Measurements from ENCODE around the gene CHST9. TPM values are rescaled to one million over a fixed set of nuclear protein-coding genes. Genes with fewer than 3 reads are reported as not detected.

The CHST9 gene
- total and polyA plus RNA-seq, 10 of the 15 experiments (the other 5 are each of a cell fraction or from before 2014, with no cell fraction given): 0.34 TPM; not detected in 9

DNA sequence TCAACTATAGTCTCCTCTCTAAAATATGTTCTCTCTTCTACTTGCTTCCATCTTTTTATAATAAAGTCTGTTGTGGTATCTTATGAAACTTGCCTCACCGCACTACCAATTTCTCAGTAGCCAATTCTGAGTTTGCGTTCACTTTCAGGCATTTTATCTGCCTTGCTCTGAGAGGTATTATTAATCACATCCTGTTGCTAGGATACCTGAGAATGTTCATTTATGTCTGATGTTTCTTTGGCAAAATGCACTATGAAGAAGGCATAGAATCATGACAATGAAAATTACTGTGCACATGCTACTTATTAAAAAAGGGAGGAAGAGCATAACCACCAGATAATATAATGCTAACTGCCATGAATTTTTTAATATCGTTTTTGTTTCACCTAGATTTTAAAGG lies 130.2 kb downstream of the CHST9 start:
- ChIA-PET POLR2A (no interaction called here), SMC1A (ENCODE audit: uncharacterized antibody, unreplicated experiment) (no interaction called here), CTCF (no interaction called here), RAD21 (ENCODE audit: unreplicated experiment) (no interaction called here)
- ATAC-seq (no peak), FAIRE-seq (no peak), DNase-seq (ENCODE audit: low read depth, low spot score) (no peak)
- H3K27me3 ChIP-seq (replicated peaks in 1 of 2; ENCODE audit: control insufficient read depth in 2 of 2, insufficient read depth in 2 of 2, low read length in 1 of 2): no peaks in the 10 kb centered on the region
- peaks cover 2% of the 10 kb centered on the region; the same call in 1 of the 2 replicates for H4K20me1 ChIP-seq (ENCODE audit: control insufficient read depth, insufficient read depth)
- H3K36me3 ChIP-seq (ENCODE audit: control insufficient read depth in 2 of 2, insufficient read depth in 2 of 2, low read length in 1 of 2): no peaks in the 10 kb centered on the region
- H3K27ac ChIP-seq (ENCODE audit: control insufficient read depth, insufficient read depth): no peak overlapping the region
- no peaks in the 10 kb centered on the region for H3K4me1 ChIP-seq (ENCODE audit: control insufficient read depth, insufficient read depth, low read length)
- H2AFZ ChIP-seq (ENCODE audit: control insufficient read depth, low read depth, low read length): no peak overlapping the region
- no peak overlapping the region for H3K9ac ChIP-seq (ENCODE audit: control insufficient read depth, insufficient read depth, low read length)
- 33% methylated on average over 3 of the region's 3 CpGs for WGBS (ENCODE audit: insufficient coverage, insufficient replicate concordance, low lambda C conversion rate, missing lambda C conversion rate)
- in situ Hi-C loops (cut with MboI): no loop called here
- no peak overlapping the region for H3K4me3 ChIP-seq
- H3K4me2 ChIP-seq (ENCODE audit: control insufficient read depth, insufficient read depth): no peak overlapping the region
- TF ChIP-seq JUNB (IDR thresholded peaks at IDR 0.05) (no peak), SREBF1 (IDR thresholded peaks at IDR 0.05; ENCODE audit: low read length) (no peak), ZZZ3 (IDR thresholded peaks at IDR 0.05; ENCODE audit: control insufficient read depth, insufficient read length, low read depth) (no peak), MYC (IDR thresholded peaks at IDR 0.05; ENCODE audit: insufficient read depth, insufficient read length, insufficient replicate concordance, low read length, severe bottlenecking) (no peak), NFYA (IDR thresholded peaks at IDR 0.05; ENCODE audit: borderline replicate concordance, low read depth, low read length) (no peak), POLR2A (IDR thresholded peaks at IDR 0.05; ENCODE audit: low read depth, low read length) (no peak), BHLHE40 (IDR thresholded peaks at IDR 0.05; ENCODE audit: borderline replicate concordance in 1 of 2, low read depth in 2 of 2, low read length in 1 of 2) (no peak), RCOR1 (conservative IDR thresholded peaks at IDR 0.05; ENCODE audit: low read depth, low read length) (no peak), CBX3 (IDR thresholded peaks at IDR 0.05; ENCODE audit: borderline replicate concordance, low read depth) (no peak), GATAD2B (conservative IDR thresholded peaks at IDR 0.05; ENCODE audit: low read depth) (no peak), SREBF2 (IDR thresholded peaks at IDR 0.05; ENCODE audit: low read length) (no peak), BACH1 (IDR thresholded peaks at IDR 0.05; ENCODE audit: borderline replicate concordance) (no peak), HDGF (IDR thresholded peaks at IDR 0.05) (no peak)
- TF ChIP-seq, protein P1, sequence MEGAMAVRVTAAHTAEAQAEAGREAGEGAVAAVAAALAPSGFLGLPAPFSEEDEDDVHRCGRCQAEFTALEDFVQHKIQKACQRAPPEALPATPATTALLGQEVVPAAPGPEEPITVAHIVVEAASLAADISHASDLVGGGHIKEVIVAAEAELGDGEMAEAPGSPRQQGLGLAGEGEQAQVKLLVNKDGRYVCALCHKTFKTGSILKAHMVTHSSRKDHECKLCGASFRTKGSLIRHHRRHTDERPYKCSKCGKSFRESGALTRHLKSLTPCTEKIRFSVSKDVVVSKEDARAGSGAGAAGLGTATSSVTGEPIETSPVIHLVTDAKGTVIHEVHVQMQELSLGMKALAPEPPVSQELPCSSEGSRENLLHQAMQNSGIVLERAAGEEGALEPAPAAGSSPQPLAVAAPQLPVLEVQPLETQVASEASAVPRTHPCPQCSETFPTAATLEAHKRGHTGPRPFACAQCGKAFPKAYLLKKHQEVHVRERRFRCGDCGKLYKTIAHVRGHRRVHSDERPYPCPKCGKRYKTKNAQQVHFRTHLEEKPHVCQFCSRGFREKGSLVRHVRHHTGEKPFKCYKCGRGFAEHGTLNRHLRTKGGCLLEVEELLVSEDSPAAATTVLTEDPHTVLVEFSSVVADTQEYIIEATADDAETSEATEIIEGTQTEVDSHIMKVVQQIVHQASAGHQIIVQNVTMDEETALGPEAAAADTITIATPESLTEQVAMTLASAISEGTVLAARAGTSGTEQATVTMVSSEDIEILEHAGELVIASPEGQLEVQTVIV (IDR thresholded peaks at IDR 0.05; ENCODE audit: borderline replicate concordance, partially characterized antibody): no peak
- TF ChIP-seq, protein P2, sequence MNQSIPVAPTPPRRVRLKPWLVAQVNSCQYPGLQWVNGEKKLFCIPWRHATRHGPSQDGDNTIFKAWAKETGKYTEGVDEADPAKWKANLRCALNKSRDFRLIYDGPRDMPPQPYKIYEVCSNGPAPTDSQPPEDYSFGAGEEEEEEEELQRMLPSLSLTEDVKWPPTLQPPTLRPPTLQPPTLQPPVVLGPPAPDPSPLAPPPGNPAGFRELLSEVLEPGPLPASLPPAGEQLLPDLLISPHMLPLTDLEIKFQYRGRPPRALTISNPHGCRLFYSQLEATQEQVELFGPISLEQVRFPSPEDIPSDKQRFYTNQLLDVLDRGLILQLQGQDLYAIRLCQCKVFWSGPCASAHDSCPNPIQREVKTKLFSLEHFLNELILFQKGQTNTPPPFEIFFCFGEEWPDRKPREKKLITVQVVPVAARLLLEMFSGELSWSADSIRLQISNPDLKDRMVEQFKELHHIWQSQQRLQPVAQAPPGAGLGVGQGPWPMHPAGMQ (IDR thresholded peaks at IDR 0.05; ENCODE audit: borderline replicate concordance): no peak
- TF ChIP-seq, protein P3, sequence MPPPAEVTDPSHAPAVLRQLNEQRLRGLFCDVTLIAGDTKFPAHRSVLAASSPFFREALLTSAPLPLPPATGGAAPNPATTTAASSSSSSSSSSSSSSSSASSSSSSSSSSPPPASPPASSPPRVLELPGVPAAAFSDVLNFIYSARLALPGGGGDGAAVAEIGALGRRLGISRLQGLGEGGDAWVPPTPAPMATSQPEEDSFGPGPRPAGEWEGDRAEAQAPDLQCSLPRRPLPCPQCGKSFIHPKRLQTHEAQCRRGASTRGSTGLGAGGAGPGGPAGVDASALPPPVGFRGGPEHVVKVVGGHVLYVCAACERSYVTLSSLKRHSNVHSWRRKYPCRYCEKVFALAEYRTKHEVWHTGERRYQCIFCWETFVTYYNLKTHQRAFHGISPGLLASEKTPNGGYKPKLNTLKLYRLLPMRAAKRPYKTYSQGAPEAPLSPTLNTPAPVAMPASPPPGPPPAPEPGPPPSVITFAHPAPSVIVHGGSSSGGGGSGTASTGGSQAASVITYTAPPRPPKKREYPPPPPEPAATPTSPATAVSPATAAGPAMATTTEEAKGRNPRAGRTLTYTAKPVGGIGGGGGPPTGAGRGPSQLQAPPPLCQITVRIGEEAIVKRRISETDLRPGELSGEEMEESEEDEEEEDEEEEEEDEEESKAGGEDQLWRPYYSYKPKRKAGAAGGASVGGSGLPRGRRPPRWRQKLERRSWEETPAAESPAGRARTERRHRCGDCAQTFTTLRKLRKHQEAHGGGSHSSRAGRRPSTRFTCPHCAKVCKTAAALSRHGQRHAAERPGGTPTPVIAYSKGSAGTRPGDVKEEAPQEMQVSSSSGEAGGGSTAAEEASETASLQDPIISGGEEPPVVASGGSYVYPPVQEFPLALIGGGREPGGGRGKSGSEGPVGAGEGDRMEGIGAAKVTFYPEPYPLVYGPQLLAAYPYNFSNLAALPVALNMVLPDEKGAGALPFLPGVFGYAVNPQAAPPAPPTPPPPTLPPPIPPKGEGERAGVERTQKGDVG (CRISPR knock-in tag; IDR thresholded peaks at IDR 0.05): no peak
- TF ChIP-seq, protein P4, sequence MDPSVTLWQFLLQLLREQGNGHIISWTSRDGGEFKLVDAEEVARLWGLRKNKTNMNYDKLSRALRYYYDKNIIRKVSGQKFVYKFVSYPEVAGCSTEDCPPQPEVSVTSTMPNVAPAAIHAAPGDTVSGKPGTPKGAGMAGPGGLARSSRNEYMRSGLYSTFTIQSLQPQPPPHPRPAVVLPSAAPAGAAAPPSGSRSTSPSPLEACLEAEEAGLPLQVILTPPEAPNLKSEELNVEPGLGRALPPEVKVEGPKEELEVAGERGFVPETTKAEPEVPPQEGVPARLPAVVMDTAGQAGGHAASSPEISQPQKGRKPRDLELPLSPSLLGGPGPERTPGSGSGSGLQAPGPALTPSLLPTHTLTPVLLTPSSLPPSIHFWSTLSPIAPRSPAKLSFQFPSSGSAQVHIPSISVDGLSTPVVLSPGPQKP (IDR thresholded peaks at IDR 0.05; ENCODE audit: low read depth, low read length): no peak
- no TSS peak for BruUV-seq (replicated peaks)
- no peaks in the 10 kb centered on the region for H3K9me3 ChIP-seq (replicated peaks; ENCODE audit: control insufficient read depth, insufficient read depth, low read length)
- H3K79me2 ChIP-seq (ENCODE audit: control insufficient read depth, insufficient read depth, low read length): no peaks in the 10 kb centered on the region
- intact Hi-C loops (cut with micrococcal nuclease; ENCODE audit: unreplicated experiment): no loop called here

All from GM12878 (cell line).